EL (cell line): ENCODE measurements around the gene MEF2B.
A peak's percentile ranks its signal among the peaks of the same experiment; 100 is the strongest.
"Not testable (repeated sequence)": the region's sequence is repeated elsewhere in the genome, so short reads cannot be mapped to it uniquely, and the experiment has no call there.

ENCODE experiments used
- DNase-seq: peaks from one replicate; pipeline ENCODE4 v3.0.0-alpha.2; 2016

Gene MEF2B

DNA sequence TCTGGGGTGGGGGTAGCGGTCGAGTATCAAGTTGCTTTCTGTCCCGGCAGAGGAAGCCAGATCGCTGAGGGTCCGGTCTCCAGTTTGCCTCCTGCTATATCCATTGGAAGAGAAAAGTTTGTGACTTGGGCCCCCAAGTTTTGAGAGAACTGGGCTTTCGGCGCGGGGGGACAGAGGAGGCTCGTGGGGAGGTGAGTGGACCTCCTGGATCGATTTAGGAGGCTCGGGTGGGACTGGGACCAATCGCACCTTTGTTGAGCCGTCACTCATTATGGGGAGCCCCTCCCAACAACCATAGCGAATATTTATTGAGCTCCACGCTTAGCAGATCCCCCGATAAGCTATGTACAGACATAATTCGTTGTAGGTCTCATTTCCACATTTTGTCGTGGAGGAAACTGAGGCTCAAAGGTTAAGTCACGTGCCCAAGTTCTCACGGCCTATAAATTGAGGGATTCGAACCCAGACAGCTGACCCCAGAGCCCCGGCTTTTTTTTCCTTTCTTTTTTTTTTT, 22.9 kb upstream of the MEF2B start:
- no peak for DNase-seq

DNA sequence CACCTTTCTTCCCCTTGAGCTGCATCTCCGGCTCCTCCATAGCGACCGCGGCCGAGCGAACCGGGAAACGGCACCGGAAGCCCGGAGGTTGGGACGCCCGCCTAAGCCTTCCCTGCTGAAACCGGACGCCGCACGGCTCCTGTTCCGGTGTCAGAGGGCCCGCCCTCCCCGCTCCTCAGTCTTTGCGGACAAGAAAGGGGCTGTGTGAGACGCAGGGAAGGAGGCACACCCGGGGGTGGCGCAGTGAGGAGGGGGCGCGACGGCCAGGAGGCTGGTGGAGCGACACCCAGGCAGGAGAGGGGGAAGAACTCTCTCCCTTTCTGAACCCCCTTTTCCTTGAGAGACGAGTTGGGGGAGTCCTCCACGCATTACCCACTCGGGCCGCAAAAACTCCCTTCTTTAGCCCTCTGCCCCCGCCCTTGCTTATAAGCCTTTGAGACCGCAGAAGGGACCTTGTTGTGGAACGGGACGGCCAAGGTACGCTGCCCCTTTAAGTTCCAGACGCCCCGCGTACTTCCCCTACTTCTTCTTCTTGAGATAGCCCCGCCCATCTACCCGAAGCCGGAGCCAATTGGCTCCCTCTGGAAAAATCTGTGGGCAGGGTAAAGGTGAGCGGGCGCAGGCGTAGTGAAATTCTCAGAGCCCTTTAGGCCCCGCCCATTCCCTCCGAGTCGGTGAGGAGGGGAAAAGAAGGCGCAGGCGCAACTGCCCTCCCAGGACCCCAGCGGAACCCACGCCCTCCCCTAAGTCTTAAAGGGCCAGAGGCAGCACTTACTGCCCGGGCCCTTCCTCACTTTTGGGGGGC, 22.2 kb upstream of the MEF2B start, which contains the start of the genes BORCS8 and RFXANK:
Gene BORCS8, minus strand, starts transcription at position 75 of the 805 bp plus-strand sequence. Its CDS starts 35 bp downstream, at position 40.
Gene RFXANK, plus strand, starts transcription at position 181 of the 805 bp plus-strand sequence. CDS start 1,689 bp downstream, outside the sequence.
- DNase-seq, result peak; percentile 100

DNA sequence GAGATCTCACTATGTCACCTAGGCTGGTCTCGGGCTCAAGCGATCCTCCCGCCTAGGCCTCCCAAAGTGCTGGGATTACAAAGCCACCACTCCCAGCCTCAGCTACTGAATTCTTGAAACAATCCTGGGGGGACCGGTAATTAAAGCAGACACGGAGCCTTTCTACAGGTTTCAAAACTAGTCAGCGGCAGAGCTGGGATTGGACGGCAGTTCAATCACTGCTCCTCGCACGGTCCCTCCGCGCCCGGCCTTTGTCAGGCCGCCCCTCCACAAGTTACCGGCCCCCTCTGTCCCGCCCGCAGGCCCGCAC, 21.7 kb upstream of the MEF2B start:
- DNase-seq, result no peak

DNA sequence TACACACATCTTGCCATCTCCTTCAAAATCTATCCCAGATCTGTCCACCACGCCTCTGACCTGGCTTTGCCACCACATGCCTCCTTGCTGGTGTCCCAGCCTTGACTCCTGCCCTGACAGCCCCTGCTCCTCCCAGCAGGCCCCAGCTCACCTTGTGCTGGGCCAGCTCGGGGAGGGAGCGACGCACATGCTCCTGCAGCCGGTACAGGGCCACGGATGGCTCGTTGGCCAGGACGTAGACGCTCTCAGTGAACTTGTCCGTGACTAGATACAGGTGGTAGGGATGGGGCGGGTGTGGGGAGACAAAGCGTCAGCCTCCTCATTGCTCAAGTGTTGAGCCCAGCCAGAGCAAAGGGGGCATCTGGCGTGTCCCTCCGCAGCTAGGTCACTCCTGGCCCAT, 16.7 kb upstream of the MEF2B start:
- no peak for DNase-seq

DNA sequence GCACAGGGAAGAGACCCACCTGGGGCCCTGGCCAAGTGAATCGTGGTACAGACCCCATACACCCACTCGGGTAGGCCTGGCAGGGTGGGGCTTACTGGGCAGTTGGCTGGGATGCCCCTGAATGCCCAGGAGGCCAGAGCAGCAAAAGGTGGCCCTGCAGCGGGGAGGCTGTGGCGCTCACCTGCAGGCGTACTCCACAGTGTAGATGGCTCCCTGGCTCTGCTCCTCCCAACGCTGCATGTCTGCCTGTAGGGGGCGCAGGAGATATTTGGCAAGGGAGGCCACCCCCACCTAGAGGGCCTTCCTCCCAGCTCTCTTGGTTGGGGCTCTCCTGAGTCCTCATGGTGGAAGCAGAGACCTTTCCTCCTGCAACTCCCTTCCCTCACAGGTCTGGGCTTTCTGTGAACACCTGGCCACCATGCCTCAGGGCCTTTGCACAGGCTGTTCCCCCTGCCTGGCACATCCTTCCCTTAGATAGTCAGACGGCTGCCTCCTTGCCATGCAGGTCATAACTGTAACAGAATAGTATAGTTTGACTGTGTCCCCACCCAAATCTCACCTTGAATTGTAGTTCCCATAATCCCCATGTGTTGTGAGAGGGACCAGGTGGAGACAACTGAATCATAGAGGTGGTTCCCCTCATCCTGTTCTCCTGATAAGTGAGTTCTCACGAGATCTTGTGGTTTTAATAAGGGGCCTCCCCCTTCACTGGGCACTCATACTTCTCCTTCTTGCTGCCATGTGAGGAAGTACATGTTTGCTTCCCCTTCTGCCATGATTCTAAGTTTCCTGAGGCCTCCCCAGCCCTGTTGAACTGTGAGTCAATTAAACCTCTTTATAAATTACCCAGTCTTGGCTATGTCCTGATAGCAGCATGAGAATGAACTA, 16.0 kb upstream of the MEF2B start:
- DNase-seq, result peak; percentile 55

DNA sequence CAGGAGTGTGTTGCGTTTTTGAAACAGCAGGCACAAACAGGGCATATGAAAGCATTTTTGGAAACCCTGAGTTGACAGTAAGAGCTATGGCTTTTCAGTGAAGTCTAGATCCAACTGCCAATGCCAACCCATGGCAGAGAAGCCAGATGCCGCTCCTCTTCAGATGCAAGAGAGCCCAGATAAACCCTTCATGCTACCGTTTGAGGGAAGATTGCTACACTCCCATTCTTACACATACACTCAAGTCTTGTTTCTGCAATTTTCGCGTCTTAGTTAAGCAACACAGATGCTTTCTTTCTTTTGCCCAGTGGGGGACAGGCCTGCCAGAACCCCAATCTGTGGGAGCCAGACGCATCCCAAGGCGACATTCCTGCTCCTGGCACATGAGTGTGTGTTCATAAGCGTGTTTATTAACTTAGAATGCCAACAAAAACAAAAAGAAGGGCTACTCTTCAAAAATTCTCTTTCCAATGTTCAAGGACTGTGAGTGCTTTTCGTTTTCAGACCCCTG, 11.5 kb upstream of the MEF2B start:
- no peak for DNase-seq

DNA sequence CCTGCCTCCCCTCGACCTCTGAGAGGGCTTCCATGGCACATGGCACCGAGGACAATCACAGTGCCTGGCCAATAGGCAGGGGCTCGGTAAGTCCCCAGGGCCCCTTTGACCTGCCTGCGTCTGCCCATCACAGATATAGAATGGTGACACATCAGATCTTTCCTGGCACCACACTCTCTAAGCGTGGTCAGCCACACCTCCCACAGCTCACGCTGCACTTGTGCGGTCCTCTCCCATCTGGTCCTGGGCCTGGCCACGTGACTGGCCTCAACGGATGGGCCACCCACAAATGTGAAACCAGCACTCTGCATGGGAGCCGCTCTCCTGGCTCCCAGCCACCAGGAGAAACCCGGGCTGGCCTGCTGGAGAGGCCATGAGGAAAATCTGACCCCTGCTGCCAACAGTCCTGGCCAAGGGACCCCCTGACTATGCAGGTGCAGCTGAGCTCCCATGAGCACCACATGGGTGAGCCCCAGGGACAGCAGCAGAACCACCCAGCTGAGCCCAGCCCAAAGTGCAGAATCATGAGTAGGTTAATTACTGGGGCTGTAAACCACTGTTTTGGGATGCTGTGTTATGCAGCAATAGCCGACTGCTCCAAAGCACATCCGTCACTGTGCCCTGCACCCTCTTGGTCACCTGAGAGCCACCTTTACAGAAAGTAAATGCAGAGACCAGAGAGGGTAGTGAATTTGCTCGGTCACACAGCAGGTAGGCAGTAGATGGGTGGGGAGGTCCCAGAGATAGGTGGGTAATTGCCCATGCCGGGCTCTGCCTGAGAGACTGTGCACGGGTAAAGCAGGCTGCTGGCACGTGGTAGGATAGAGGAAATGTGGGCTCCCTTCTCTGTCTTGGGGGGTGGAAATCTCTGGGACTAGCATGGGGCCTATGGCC, 9.7 kb upstream of the MEF2B start:
- DNase-seq, result peak; percentile 19

DNA sequence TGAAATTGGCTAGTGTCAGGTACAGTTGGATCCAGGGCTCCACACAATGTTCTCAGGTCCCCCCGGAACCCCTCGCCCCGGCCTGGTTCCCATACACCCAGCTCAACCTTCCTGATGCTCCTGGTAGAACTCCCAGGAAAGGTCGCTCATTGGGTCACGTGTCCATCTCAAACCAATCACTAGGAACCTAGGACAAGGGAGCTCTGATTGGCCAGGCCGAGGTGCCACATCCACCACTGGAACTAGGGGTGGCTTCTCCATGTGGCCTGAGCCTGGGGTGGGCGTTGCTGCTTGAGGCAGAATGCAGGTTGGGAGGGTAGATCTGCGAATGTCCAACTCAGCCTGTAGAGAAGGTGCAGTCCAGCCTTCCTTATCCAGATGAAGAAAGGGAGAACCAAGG, 6.9 kb upstream of the MEF2B start:
- DNase-seq, result no peak

DNA sequence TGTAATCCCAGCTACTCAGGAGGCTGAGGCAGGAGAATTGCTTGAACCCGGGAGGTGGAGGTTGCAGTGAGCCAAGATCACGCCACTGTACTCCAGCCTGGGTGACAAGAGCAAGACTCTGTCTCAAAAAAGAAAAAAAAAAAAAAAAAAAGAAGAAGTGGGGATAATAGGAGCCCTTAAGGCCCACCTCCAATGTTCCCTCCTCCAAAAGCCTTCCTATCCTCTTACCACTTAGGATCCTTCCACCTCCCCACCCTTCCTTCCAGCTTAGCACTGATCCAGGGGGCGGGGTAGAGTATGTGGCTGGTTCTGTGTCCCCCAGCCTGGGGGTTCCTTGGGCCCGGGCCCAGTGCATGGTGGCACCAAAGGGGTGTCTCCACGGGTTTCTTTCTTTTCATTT, 3.2 kb upstream of the MEF2B start:
- not testable (repeated sequence) for DNase-seq

DNA sequence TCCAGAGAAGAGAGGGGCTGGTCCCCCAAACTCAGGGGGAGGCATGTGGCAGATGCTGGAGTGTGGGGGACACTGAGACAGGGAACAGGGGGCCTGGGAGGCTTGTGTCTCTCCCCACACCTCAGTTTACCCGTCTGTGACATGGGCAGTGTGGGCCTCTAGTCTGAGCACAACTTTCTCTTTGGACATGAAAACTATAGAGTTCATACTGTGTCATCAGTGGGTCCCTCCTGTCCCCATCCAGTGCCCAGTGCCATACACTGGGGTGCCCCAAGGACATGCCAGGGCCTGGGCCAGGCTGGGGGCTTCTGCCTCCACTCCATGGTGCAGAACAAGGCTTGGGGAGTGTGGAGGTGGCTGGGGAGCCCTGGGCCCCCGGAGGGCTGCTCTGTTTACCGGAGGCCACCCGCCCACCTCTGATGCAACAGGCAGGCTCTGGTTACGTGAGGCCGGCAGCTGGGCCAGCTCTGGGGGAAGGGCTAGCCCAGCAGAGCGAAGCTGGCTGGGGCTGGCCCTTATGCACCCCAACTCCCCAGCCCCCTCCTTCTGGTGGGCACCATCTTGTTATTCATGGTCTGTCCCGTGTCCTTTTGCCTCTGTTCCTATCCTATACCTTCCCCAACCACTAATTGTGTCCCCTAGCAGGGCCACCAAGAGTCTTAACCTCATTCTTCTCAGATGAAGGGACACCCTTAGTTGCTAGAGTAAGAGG, 1.9 kb upstream of the MEF2B start:
- peak; percentile 16 for DNase-seq

DNA sequence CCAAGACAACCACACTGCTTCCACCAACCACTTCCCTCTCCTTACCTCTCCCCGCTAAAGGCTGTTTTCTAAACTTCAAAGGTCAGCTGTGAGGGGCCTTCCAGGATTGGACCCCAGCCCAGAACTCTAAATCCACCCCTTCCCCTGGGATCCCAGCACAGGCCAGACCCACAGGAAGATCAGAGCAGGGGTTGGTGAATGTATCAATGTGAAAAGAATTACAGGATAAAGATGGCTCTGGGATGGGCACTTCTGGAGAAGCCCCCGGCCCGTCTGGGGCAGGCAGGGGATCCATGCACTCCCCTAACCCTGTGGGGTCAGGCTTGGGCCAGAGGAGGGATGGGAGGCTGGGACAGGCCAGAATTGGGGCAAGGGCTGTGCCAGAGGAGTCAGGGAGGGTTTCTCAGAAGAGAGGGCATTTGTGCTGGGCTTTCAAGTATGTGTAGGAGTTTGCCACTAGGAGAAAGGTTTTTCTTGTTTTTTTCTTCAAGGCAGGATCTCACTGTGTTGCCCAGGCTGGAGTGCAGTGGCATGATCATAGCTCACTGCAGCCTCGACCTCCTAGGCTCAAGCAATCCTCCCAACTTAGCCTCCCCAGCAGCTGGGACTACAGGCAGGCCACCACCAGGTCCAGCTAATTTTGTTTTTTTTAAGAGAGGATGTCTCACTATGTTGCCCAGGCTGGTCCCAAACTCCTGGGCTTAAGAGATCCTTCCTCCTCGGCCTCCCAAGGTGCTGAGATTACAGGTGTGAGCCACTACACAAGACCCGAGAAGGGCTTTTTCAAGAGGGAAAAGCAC, 1.0 kb upstream of the MEF2B start:
- DNase-seq, result no peak

DNA sequence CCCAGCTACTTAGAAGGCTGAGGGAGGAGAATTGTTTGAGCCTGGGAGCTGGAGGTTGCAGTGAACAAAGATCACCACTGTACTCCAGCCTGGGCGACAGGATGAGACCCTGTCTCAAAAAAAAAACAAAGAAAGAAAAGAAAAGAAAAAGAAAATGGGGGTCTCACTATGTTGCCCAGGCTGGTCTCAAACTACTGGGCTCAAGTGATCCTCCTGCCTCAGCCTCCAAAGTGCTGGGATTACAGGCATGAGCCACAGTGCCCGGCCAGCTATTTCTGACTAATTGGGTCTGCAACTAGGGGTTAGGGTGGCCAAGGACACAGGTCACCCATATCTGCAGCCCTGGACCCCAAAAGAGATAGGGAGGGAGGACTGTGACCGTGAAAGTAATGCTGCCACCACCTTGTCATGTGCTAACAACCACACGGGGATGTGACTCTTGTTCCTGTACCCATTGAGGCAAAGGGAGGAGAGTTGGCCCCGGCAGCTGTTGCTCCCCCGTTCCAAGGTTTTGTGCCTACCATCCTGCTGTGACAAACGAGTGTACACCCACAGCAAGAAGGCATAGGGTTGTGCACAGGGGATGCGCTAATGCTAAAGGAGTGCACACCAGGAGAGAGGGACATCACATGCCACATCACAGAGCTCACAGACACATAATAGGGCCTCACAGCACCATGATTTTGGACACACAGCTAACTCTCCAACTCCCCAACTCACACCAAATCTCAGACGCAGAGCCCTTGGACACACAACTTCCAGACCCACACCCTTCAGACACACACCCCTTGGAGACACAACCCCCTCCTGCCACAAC, 619 bp downstream of the MEF2B start:
- DNase-seq, result no peak

DNA sequence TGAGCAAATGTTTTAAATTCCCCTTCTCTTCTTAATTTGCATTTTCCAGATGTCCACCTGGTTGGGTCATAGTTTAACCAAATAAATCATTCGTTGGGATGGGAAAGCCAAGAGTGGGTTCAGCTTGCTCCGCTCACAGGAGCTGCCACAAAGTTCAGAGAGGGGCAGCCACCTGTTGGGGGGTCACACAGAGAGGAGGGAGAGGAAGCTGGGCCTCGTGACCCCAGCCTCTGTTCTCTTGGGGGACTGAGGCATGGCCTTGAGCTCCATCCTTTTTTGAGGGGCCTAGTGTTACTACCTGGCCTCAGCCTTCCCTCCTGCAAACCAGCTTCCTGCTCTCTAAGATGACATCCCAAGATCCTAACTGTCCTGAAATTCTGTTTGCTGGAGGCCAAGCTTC, 2.5 kb downstream of the MEF2B start:
- DNase-seq, result no peak

DNA sequence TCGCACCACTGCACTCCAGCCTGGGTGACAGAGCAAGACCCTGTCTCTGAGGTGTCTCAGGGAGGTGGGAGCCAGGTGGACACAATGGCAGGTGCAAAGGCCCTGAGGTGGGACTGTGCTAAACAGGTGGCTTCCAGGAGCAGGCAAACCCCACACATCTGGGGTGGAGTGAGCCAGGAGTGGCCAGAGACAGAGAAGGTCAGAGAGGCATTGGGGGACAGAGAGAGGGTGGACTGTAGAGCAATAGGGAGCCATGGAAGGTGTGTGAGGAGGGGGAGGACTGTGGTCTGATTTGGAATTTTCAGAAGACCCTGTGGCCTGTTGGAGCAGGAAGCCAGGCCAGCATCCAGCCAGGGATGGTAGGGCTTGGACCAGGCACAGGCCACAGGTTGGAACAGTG, 4.7 kb downstream of the MEF2B start:
- DNase-seq, result no peak

DNA sequence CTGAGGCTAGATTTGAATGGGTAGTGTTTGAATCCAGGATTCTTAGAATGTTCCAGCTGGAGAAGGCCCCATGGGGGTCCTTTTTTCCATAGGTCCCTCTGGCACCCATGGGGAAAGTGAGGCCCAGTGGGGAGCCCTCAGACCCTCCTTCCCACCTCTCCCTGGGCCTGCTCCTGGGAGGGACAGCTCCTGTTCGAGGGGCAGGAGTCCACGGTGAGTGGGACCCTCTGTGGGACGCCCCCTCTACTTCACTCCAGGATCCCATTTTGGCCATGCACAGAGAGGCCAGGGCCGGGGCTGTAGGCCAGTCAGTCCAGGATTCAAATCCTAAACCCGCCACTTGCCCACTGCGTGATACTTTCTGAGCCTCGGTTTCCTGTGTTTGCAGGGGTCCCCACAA, 7.6 kb downstream of the MEF2B start:
- DNase-seq, result no peak

DNA sequence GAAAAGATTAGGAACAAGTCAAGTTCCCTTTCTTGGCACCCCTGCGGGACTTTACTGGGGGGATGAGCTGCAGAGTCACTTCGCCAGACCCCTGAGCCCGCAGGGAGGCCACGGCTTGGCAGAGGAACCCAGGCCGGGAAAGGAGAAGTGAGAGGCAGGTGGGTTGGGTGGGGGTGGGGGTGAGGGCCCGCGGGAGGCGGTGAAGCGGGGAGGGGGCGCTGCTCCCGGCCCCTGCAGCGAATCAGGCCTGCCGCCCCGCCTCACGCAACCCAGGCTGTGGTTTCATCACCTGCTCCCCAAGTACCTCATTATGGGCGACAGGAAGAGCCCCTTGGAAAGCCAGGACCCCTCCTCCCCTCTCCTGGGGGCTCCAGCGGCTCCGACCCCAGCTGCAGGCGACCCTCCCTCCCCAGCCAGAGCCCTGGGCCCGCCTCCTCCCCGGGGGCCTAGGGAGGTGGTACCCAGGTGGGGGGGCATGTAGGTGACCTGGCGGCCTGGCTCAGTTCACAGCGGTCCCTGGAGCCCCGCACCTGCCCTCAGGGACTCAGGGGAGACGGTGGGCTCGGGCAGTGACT, 9.5 kb downstream of the MEF2B start:
- no peak for DNase-seq

DNA sequence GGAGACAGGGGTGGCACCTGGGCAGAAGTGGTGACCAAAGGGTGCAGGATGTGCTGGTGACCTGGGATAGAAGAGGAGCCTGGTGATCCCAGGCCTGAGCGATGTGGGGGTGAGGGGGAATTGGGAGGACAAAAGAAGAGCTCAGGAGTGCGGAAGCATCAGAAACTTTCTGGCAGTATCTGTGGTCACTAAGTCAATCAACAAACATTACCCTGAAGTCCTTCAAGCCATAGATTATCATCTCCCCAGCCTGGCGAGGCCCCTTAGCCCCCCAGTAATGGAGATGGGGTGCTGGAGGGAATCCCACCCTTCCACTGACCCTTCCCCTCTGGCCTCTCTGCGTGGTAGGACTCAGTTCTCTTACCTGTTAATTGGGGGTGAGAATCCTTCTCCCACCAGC, 10.5 kb downstream of the MEF2B start:
- DNase-seq, result no peak

DNA sequence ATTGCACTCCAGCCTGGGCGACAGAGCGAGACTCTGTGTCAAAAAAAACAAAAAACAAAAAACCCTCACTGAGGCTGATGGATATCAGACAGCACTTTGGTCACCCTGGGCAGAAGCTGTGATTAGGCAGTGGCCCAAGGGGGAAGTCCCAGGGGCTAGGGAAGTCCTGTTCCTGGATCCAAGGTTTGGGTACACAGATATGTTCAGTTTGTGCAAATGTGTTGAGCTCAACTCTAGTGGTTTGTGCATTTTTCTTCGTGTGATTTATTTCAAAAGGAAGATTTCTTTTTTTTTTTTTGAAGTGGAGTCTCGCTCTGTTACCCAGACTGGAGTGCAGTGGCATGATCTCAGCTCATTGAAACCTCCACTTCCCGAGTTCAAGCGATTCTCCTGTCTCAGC, 12.3 kb downstream of the MEF2B start:
- DNase-seq, result no peak

DNA sequence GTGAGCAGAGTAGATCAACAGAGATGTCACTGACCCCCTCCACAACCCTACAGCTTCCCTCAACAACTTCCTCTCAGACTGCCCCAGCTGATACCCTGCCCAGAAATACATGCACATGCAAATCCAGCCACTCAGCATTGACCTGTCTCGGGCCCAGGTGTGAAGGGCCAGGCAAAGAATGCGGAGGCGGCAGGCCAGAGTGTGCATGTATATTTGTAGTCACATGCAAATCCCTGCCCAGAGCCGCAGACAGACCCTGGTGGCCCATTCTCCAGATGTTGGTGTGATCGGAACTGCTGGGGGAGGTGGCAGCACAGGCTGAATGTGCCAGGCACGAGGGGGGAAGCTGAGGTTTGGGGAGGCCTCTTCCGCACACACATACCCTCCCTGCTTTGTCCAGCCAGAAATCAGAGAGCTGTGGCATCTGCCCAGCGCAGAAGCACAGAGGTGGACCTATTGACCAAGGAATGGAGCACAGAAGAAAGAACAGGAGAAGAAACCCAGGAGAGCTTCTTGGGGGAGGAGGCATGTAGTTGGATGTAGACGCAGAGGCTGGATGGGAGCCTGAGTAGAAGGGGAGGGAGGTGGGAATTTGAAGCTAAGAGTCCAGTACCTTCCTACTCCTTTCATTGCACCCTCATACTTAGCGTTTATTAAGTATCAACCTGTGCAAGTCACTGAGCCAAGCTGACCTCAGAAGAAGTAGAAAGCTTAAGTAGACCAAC, 14.4 kb downstream of the MEF2B start:
- no peak for DNase-seq
